Superior temporal gyrus (tissue), 1 donor: ENCODE results near the gene RIN1.

Experiments
- DNase-seq: peaks from one replicate; pipeline ENCODE4 v3.0.0-alpha.2; 2016; ENCODE audit errors: extremely low spot score

Gene RIN1

GRCh38 chr11:66294626-66295620 is 41.3 kb downstream of the RIN1 start:
- DNase-seq: no peak

GRCh38 chr11:66293777-66294625 is 42.2 kb downstream of the RIN1 start:
- DNase-seq: no peak

GRCh38 chr11:66293352-66293751 is 42.9 kb downstream of the RIN1 start:
- no peak for DNase-seq

- DNase-seq: no peak
These were observed 43.5 kb downstream of the RIN1 start for GRCh38 chr11:66292543-66293332.

- no peak for DNase-seq
These were observed 44.3 kb downstream of the RIN1 start, which contains the start of gene TMEM151A for GRCh38 chr11:66291706-66292542. Gene TMEM151A, plus strand, starts transcription at chr11:66291894. Its CDS starts 120 bp downstream, at chr11:66292014.

- DNase-seq: no peak
These were observed 44.9 kb downstream of the RIN1 start for GRCh38 chr11:66291303-66291705.

- no peak for DNase-seq
These were observed 46.0 kb downstream of the RIN1 start for GRCh38 chr11:66290330-66290621.

GRCh38 chr11:66289548-66290329 is 46.5 kb downstream of the RIN1 start:
- DNase-seq: no peak

- peak; percentile 99 for DNase-seq
These were observed 47.3 kb downstream of the RIN1 start, which contains the start of gene YIF1A for GRCh38 chr11:66288671-66289547. Gene YIF1A, minus strand, starts transcription at chr11:66289143. Its CDS starts 158 bp downstream, at chr11:66288985.

- no peak for DNase-seq
These were observed 48.2 kb downstream of the RIN1 start for GRCh38 chr11:66287889-66288670.

GRCh38 chr11:66287211-66287888 is 48.9 kb downstream of the RIN1 start:
- no peak for DNase-seq

- no peak for DNase-seq
These were observed 49.5 kb downstream of the RIN1 start for GRCh38 chr11:66286699-66287098.

GRCh38 chr11:66285250-66285947 is 50.8 kb downstream of the RIN1 start:
- no peak for DNase-seq

GRCh38 chr11:66284526-66285078 is 51.6 kb downstream of the RIN1 start:
- DNase-seq: no peak

- DNase-seq: no peak
These were observed 52.7 kb downstream of the RIN1 start for GRCh38 chr11:66283461-66284105.
